Suprapubic skin (tissue), 4 donors: ENCODE data around the gene C11orf54.

Experiments
- EP300 ChIP-seq: sonication (generic); formaldehyde crosslinking; IDR thresholded peaks from one replicate; pipeline ENCODE4 v1.6.1; 2017; ENCODE audit warnings: antibody characterized with exemption
- POLR2A ChIP-seq, 2 donors: fragments of 450-650 bp; IDR thresholded peaks; one replicate each; pipeline ENCODE4 v1.6.1; 2017; ENCODE audit warnings: antibody characterized with exemption in 2 of 2, mild to moderate bottlenecking in 2 of 2, moderate library complexity in 2 of 2
- POLR2AphosphoS5 ChIP-seq, 3 donors: sonication (generic); formaldehyde crosslinking; IDR thresholded peaks; one replicate each; pipeline ENCODE4 v1.6.1; 2017; ENCODE audit warnings: antibody characterized with exemption in 3 of 3
- TF ChIP-seq, protein P1 (sequence below), 2 donors: fragments of 200-600 bp in 1 of 2; fragments of 450-650 bp in 1 of 2; sonication (generic) in 1 of 2; IDR thresholded peaks; one replicate each; pipeline ENCODE4 v1.5.1; 2016 to 2019; ENCODE audit warnings: antibody characterized with exemption in 2 of 2, mild to moderate bottlenecking in 1 of 2, moderate library complexity in 1 of 2

DNA sequence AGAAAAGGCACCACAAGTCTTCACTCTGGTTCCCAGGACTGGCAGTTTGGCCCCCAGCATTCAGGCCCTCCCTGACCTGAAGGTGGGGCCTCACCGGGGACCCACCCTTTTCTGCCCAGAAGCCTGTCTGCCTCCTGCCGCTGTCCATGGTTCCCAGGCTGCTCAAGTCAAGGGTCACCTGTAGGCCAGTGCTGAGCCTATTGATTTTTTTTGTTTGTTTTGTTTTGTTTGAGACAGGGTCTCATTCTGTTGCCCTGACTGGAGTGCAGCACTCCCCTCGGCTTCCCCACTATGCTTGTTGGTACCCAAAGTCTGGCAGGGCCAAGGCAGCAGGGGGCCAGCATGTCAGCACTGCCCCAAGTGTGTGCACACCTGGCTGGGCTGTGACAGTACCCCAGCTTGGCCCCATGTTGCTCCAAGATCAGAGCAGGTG, 31.6 kb downstream of the C11orf54 start:
- TF ChIP-seq, protein P1, sequence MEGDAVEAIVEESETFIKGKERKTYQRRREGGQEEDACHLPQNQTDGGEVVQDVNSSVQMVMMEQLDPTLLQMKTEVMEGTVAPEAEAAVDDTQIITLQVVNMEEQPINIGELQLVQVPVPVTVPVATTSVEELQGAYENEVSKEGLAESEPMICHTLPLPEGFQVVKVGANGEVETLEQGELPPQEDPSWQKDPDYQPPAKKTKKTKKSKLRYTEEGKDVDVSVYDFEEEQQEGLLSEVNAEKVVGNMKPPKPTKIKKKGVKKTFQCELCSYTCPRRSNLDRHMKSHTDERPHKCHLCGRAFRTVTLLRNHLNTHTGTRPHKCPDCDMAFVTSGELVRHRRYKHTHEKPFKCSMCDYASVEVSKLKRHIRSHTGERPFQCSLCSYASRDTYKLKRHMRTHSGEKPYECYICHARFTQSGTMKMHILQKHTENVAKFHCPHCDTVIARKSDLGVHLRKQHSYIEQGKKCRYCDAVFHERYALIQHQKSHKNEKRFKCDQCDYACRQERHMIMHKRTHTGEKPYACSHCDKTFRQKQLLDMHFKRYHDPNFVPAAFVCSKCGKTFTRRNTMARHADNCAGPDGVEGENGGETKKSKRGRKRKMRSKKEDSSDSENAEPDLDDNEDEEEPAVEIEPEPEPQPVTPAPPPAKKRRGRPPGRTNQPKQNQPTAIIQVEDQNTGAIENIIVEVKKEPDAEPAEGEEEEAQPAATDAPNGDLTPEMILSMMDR (IDR thresholded peaks at IDR 0.05): no peak
- TF ChIP-seq EP300 (no peak), POLR2A (IDR thresholded peaks at IDR 0.05) (no peak), POLR2AphosphoS5 (IDR thresholded peaks at IDR 0.05) (no peak)
